ENCODE results near the gene CGNL1.

CGNL1 gene

DNA sequence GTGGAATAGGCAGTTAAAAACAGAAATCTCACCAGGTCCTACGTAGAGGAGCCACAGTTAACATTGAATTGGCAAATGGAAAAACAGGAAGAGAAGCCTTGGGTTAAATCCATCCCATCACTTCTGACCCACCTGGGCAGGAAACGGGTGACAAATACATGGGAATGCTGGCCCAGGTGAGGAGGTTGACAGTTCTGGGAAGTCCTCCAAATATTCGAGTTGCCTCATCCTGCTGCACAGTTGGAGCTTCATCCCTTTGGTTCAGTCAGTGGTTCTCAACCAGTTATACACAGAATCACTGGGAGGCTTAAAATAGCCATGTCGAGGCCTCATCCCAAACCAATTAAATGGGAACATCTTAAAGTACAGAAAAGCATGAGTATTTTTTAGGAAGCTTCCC lies 220.7 kb downstream of the CGNL1 start:
- no peak overlapping the region for H3K4me3 ChIP-seq (ENCODE audit: low read length in 2 of 2)
- H4K91ac ChIP-seq (ENCODE audit: low read depth, low read length, poor library complexity): no peak overlapping the region
- no peak overlapping the region for H3K18ac ChIP-seq (ENCODE audit: low read length)
- no CpG with 5 or more reads among the region's 4 CpGs for WGBS, 2 donors (ENCODE audit: extremely low coverage in 2 of 2, insufficient read length in 2 of 2, insufficient replicate concordance in 1 of 2)
- H2BK12ac ChIP-seq (ENCODE audit: low read length): no peak overlapping the region
- no peak overlapping the region for H4K8ac ChIP-seq (ENCODE audit: low read depth, low read length)
- H3K9ac ChIP-seq (ENCODE audit: low read depth, low read length, poor library complexity): no peak overlapping the region
- H2BK120ac ChIP-seq (ENCODE audit: low read depth, low read length): no peak overlapping the region
- no peak overlapping the region for H3K4me2 ChIP-seq (ENCODE audit: insufficient read depth, low read length, poor library complexity, severe bottlenecking)
- H2AFZ ChIP-seq (ENCODE audit: low read length): no peak overlapping the region
- H2AK5ac ChIP-seq (ENCODE audit: low read depth, low read length): no peak overlapping the region
- H2BK5ac ChIP-seq (ENCODE audit: low read length): no peak overlapping the region
- no peak overlapping the region for H3K14ac ChIP-seq (ENCODE audit: low read length)
- no peak for DNase-seq (ENCODE audit: low spot score)
- no peak overlapping the region for H3K27ac ChIP-seq (replicated peaks; ENCODE audit: low read length)
- no peaks in the 10 kb centered on the region for H3K36me3 ChIP-seq (replicated peaks in 1 of 2; ENCODE audit: control insufficient read depth in 2 of 2, insufficient read depth in 2 of 2, low read length in 2 of 2)
- H3K79me1 ChIP-seq (ENCODE audit: low read depth, low read length): no peaks in the 10 kb centered on the region
- no peak overlapping the region for H2BK15ac ChIP-seq (ENCODE audit: low read length)
- H3K27me3 ChIP-seq (ENCODE audit: control insufficient read depth in 3 of 3, insufficient read depth in 3 of 3, low read depth in 1 of 3, low read length in 3 of 3): peaks cover 0 to 74% (median 9%) of the 10 kb centered on the region in 3 experiments
- H3K4ac ChIP-seq (ENCODE audit: low read length): no peak overlapping the region
- no peak overlapping the region for H3K23ac ChIP-seq (ENCODE audit: low read depth, low read length, poor library complexity)
- no peaks in the 10 kb centered on the region for H3K4me1 ChIP-seq (ENCODE audit: control insufficient read depth in 2 of 2, insufficient read depth in 1 of 2, low read depth in 1 of 2, low read length in 2 of 2)
- H3K9me3 ChIP-seq (replicated peaks in 1 of 2; ENCODE audit: control insufficient read depth in 2 of 2, insufficient read depth in 1 of 2, low read depth in 1 of 2, low read length in 2 of 2): no peaks in the 10 kb centered on the region

DNA sequence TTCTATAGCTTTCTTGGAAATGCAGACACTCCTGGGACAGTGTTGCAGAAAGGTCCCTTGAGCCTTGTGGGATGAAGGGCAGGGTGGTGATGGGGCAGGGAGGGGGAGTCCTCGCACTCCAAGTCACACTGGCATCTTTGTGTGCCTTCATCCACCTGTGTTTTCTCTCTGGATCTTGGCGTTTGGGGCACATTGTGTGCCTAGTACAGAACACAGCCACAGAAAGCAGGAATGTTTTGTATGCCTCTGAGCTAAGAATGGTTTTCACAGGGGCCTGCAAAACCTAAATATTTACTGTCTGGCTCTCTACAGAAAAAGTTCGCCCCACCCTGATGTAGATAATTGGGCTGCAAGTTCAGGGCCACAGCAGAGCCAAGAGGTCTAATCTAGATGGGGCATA lies 221.1 kb downstream of the CGNL1 start:
- no peaks in the 10 kb centered on the region for H3K36me3 ChIP-seq (replicated peaks in 1 of 2; ENCODE audit: control insufficient read depth in 2 of 2, insufficient read depth in 2 of 2, low read length in 2 of 2)
- no peak overlapping the region for H2AK5ac ChIP-seq (ENCODE audit: low read depth, low read length)
- H4K91ac ChIP-seq (ENCODE audit: low read depth, low read length, poor library complexity): no peak overlapping the region
- H3K4me1 ChIP-seq (ENCODE audit: control insufficient read depth in 2 of 2, insufficient read depth in 1 of 2, low read depth in 1 of 2, low read length in 2 of 2): no peaks in the 10 kb centered on the region
- no peak overlapping the region for H3K4me3 ChIP-seq (ENCODE audit: low read length in 2 of 2)
- H2BK120ac ChIP-seq (ENCODE audit: low read depth, low read length): no peak overlapping the region
- peaks cover 0 to 72% (median 4%) of the 10 kb centered on the region in 3 experiments for H3K27me3 ChIP-seq (ENCODE audit: control insufficient read depth in 3 of 3, insufficient read depth in 3 of 3, low read depth in 1 of 3, low read length in 3 of 3)
- no peak for DNase-seq (ENCODE audit: low spot score)
- no peak overlapping the region for H3K23ac ChIP-seq (ENCODE audit: low read depth, low read length, poor library complexity)
- WGBS, 2 donors (ENCODE audit: extremely low coverage in 2 of 2, insufficient read length in 2 of 2, insufficient replicate concordance in 1 of 2): no CpG with 5 or more reads among the region's 3 CpGs
- no peak overlapping the region for H3K4ac ChIP-seq (ENCODE audit: low read length)
- no peak overlapping the region for H3K14ac ChIP-seq (ENCODE audit: low read length)
- no peak overlapping the region for H3K27ac ChIP-seq (replicated peaks; ENCODE audit: low read length)
- no peak overlapping the region for H3K9ac ChIP-seq (ENCODE audit: low read depth, low read length, poor library complexity)
- no peak overlapping the region for H4K8ac ChIP-seq (ENCODE audit: low read depth, low read length)
- no peaks in the 10 kb centered on the region for H3K9me3 ChIP-seq (replicated peaks in 1 of 2; ENCODE audit: control insufficient read depth in 2 of 2, insufficient read depth in 1 of 2, low read depth in 1 of 2, low read length in 2 of 2)
- no peak overlapping the region for H2AFZ ChIP-seq (ENCODE audit: low read length)
- no peak overlapping the region for H3K4me2 ChIP-seq (ENCODE audit: insufficient read depth, low read length, poor library complexity, severe bottlenecking)
- H3K79me1 ChIP-seq (ENCODE audit: low read depth, low read length): no peaks in the 10 kb centered on the region
- H2BK5ac ChIP-seq (ENCODE audit: low read length): no peak overlapping the region
- H2BK15ac ChIP-seq (ENCODE audit: low read length): no peak overlapping the region
- H3K18ac ChIP-seq (ENCODE audit: low read length): no peak overlapping the region
- H2BK12ac ChIP-seq (ENCODE audit: low read length): no peak overlapping the region

GRCh38 chr15:57598346-57598745 lies 222.0 kb downstream of the CGNL1 start:
- H3K4ac ChIP-seq (ENCODE audit: low read length): no peak overlapping the region
- WGBS, 2 donors (ENCODE audit: extremely low coverage in 2 of 2, insufficient read length in 2 of 2, insufficient replicate concordance in 1 of 2): no CpG with 5 or more reads among the region's 5 CpGs
- no peak overlapping the region for H2AFZ ChIP-seq (ENCODE audit: low read length)
- no peak overlapping the region for H2AK5ac ChIP-seq (ENCODE audit: low read depth, low read length)
- H2BK120ac ChIP-seq (ENCODE audit: low read depth, low read length): no peak overlapping the region
- no peaks in the 10 kb centered on the region for H3K4me1 ChIP-seq (ENCODE audit: control insufficient read depth in 2 of 2, insufficient read depth in 1 of 2, low read depth in 1 of 2, low read length in 2 of 2)
- H2BK5ac ChIP-seq (ENCODE audit: low read length): no peak overlapping the region
- no peak overlapping the region for H3K9ac ChIP-seq (ENCODE audit: low read depth, low read length, poor library complexity)
- H4K8ac ChIP-seq (ENCODE audit: low read depth, low read length): no peak overlapping the region
- no peak overlapping the region for H3K4me2 ChIP-seq (ENCODE audit: insufficient read depth, low read length, poor library complexity, severe bottlenecking)
- no peaks in the 10 kb centered on the region for H3K9me3 ChIP-seq (replicated peaks in 1 of 2; ENCODE audit: control insufficient read depth in 2 of 2, insufficient read depth in 1 of 2, low read depth in 1 of 2, low read length in 2 of 2)
- no peaks in the 10 kb centered on the region for H3K79me1 ChIP-seq (ENCODE audit: low read depth, low read length)
- DNase-seq (ENCODE audit: low spot score): no peak
- H3K23ac ChIP-seq (ENCODE audit: low read depth, low read length, poor library complexity): no peak overlapping the region
- no peak overlapping the region for H3K4me3 ChIP-seq (ENCODE audit: low read length in 2 of 2)
- no peak overlapping the region for H4K91ac ChIP-seq (ENCODE audit: low read depth, low read length, poor library complexity)
- no peak overlapping the region for H2BK15ac ChIP-seq (ENCODE audit: low read length)
- H3K27ac ChIP-seq (replicated peaks; ENCODE audit: low read length): no peak overlapping the region
- no peak overlapping the region for H3K18ac ChIP-seq (ENCODE audit: low read length)
- no peak overlapping the region for H2BK12ac ChIP-seq (ENCODE audit: low read length)
- H3K36me3 ChIP-seq (replicated peaks in 1 of 2; ENCODE audit: control insufficient read depth in 2 of 2, insufficient read depth in 2 of 2, low read length in 2 of 2): no peaks in the 10 kb centered on the region
- H3K14ac ChIP-seq (ENCODE audit: low read length): no peak overlapping the region
- H3K27me3 ChIP-seq (ENCODE audit: control insufficient read depth in 3 of 3, insufficient read depth in 3 of 3, low read depth in 1 of 3, low read length in 3 of 3): peaks cover 0 to 71% (median 0%) of the 10 kb centered on the region in 3 experiments

DNA sequence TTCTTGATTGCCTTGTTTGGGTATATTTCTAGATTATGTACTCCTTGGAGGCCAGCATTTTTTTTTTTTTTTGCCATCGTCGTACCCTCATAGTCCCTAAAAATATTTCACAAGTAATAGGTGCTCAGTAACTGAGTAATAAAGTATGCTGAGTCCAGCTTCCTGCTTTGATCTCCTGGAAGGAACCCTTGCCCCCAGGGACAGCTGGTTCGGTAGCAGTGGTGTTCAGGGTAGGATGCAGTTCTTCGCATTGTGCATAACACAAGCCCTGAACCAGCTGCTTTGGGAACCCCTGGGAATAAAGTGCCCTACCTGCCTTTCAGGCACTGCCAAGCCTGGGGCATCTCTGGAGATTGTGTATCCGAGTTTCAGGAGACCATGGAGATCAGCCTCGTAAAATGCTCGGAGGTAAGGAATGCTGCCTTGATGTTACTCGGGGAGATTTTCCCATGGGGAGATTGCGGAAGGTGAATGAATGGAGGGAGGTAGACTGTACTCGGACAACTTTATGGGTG lies 223.0 kb downstream of the CGNL1 start:
- H2AFZ ChIP-seq (ENCODE audit: low read length): no peak overlapping the region
- H3K4ac ChIP-seq (ENCODE audit: low read length): no peak overlapping the region
- H3K36me3 ChIP-seq (replicated peaks in 1 of 2; ENCODE audit: control insufficient read depth in 2 of 2, insufficient read depth in 2 of 2, low read length in 2 of 2): no peaks in the 10 kb centered on the region
- no peaks in the 10 kb centered on the region for H3K79me1 ChIP-seq (ENCODE audit: low read depth, low read length)
- no peak overlapping the region for H4K91ac ChIP-seq (ENCODE audit: low read depth, low read length, poor library complexity)
- H3K14ac ChIP-seq (ENCODE audit: low read length): no peak overlapping the region
- no peak overlapping the region for H3K23ac ChIP-seq (ENCODE audit: low read depth, low read length, poor library complexity)
- H2BK5ac ChIP-seq (ENCODE audit: low read length): no peak overlapping the region
- H3K27me3 ChIP-seq (ENCODE audit: control insufficient read depth in 3 of 3, insufficient read depth in 3 of 3, low read depth in 1 of 3, low read length in 3 of 3): peaks cover 0 to 72% (median 0%) of the 10 kb centered on the region in 3 experiments
- no peak overlapping the region for H3K18ac ChIP-seq (ENCODE audit: low read length)
- peaks cover 0 to under 1% of the 10 kb centered on the region in 2 donors for H3K4me1 ChIP-seq (ENCODE audit: control insufficient read depth in 2 of 2, insufficient read depth in 1 of 2, low read depth in 1 of 2, low read length in 2 of 2)
- no peak overlapping the region for H2BK12ac ChIP-seq (ENCODE audit: low read length)
- no peak overlapping the region for H3K4me3 ChIP-seq (ENCODE audit: low read length in 2 of 2)
- no peak overlapping the region for H2BK15ac ChIP-seq (ENCODE audit: low read length)
- H3K9ac ChIP-seq (ENCODE audit: low read depth, low read length, poor library complexity): no peak overlapping the region
- DNase-seq (ENCODE audit: low spot score): no peak
- no peak overlapping the region for H2BK120ac ChIP-seq (ENCODE audit: low read depth, low read length)
- H4K8ac ChIP-seq (ENCODE audit: low read depth, low read length): no peak overlapping the region
- H2AK5ac ChIP-seq (ENCODE audit: low read depth, low read length): no peak overlapping the region
- H3K27ac ChIP-seq (replicated peaks; ENCODE audit: low read length): no peak overlapping the region
- no CpG with 5 or more reads among the region's 10 CpGs for WGBS, 2 donors (ENCODE audit: extremely low coverage in 2 of 2, insufficient read length in 2 of 2, insufficient replicate concordance in 1 of 2)
- H3K9me3 ChIP-seq (replicated peaks in 1 of 2; ENCODE audit: control insufficient read depth in 2 of 2, insufficient read depth in 1 of 2, low read depth in 1 of 2, low read length in 2 of 2): no peaks in the 10 kb centered on the region
- no peak overlapping the region for H3K4me2 ChIP-seq (ENCODE audit: insufficient read depth, low read length, poor library complexity, severe bottlenecking)
